Activated T-cell treated with anti-CD3 and anti-CD28 coated beads, Interleukin-2, amount 50 U/mL, for 24 hours (primary cell): ENCODE results near the gene FLRT1.

ENCODE experiments used
- DNase-seq: peaks from one replicate; pipeline ENCODE4 v3.0.0-alpha.2; 2020
- H3K27ac Mint-ChIP-seq: 2 replicates; pipeline ENCODE4 v1.8.0; 2020; ENCODE audit warnings: mild to moderate bottlenecking, mixed read lengths
- H3K27me3 Mint-ChIP-seq: 2 replicates; pipeline ENCODE4 v1.8.0; 2020; ENCODE audit warnings: mixed read lengths
- H3K36me3 Mint-ChIP-seq: 2 replicates; pipeline ENCODE4 v1.8.0; 2020; ENCODE audit warnings: low read depth, mixed read lengths
- H3K4me1 Mint-ChIP-seq: 2 replicates; pipeline ENCODE4 v1.8.0; 2020; ENCODE audit warnings: low read depth, mixed read lengths
- H3K4me3 Mint-ChIP-seq: 2 replicates; pipeline ENCODE4 v1.8.0; 2020; ENCODE audit warnings: mild to moderate bottlenecking, moderate library complexity, mixed read lengths
- H3K9me3 Mint-ChIP-seq: 2 replicates; pipeline ENCODE4 v1.8.0; 2020; ENCODE audit warnings: mixed read lengths

The FLRT1 gene

DNA sequence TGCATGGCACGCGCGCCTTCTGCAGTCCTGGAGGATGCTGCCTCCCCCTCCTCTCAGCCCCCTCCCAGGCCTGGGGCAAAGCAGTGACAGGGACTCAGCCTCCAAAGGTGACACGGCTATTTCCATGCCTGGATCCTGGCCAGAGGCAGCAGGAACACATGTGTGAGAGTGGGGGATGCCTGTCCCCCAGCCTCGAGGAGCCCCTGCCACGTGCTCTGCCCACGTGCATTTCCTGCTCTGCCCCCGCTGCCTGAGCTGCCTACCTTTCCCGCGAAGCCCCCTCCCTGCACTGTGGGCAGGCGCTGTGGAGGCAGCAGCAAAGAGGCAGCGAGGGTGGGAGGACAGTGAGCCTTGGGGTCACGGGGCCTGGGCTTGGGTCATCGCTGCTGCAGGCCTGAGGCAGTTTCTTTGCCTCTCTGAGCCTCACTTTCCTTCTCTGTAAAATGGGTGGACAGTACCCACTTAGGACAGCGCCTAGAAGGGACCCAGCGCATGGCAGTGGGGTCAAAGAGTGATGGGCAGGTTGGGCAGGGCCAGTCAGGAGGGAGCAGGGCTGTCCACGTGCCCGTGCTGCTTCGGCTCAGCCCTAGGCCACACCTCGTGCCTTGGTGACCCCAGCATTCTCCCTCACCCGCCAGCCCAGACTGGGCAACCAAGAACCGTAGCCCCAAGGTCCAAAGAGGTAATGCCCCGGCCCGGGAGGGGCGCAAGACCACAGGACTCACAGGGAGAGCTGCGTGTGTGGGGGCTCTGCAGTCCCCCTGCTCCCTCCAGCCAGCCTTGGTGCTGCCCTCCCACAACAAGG, 48.6 kb downstream of the FLRT1 start:
- no peaks in the 10 kb centered on the region for H3K9me3 Mint-ChIP-seq
- H3K27ac Mint-ChIP-seq: no peak overlapping the region
- H3K27me3 Mint-ChIP-seq: no peaks in the 10 kb centered on the region
- H3K4me1 Mint-ChIP-seq: no peaks in the 10 kb centered on the region
- no peak overlapping the region for H3K4me3 Mint-ChIP-seq
- DNase-seq: no peak
- H3K36me3 Mint-ChIP-seq: no peaks in the 10 kb centered on the region

DNA sequence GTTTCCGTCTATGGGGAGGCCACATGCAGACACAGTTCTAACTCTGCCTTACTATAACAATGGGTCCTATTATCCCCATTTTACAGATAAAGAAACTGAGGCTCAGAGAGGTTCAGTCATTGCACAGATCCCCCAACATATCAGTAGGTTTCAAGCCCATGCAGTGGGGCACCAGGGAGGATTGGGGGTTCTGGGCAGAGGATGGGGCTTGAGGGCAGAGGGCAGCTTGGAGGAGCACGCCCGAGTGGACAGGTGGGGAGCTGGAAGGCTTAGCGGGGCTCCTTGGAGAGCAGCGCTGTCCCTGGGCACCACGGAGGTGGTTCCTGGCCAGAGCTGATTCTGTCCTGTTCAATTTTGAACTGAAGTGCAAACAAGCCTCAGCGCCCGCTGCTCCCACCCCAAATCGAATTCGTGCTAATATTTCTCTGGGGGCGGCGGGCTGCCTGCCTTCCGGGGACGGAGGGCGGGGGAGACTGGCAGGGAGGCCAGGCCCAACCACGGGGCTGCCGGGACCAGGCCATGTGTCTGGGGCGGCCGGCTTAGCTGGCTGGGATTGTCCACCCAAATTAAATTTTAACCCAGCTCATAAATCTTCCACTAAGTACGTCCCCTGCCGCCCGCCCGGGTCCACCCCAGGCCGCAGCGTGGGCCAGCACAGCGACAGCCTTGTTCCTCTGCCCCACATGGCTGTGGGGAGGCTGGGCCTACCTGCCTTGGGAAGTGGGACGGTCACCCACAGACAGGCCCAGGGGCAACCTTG, 49.4 kb downstream of the FLRT1 start:
- Mint-ChIP-seq H3K27me3 (no peaks in the 10 kb centered on the region), H3K4me3 (no peak overlapping the region), H3K9me3 (no peaks in the 10 kb centered on the region), H3K4me1 (no peaks in the 10 kb centered on the region), H3K36me3 (no peaks in the 10 kb centered on the region), H3K27ac (no peak overlapping the region)
- no peak for DNase-seq
